GM19193 (cell line): ENCODE results near the gene TRIM56.
A peak's percentile ranks its signal among the peaks of the same experiment; 100 is the strongest.

Source experiments
- POLR2A ChIP-seq: IDR thresholded peaks from 4 replicates; pipeline ENCODE4 v1.6.1; 2011; ENCODE audit not compliant: insufficient read depth, insufficient read length; ENCODE audit errors: extremely low read depth

Gene TRIM56

GRCh38 chr7:101108330-101108857 lies 23.1 kb downstream of the TRIM56 start:
- TF ChIP-seq POLR2A: no peak

GRCh38 chr7:101108961-101109360 lies 23.7 kb downstream of the TRIM56 start:
- TF ChIP-seq POLR2A: no peak

- no peak for TF ChIP-seq POLR2A
These were observed 24.1 kb downstream of the TRIM56 start for GRCh38 chr7:101109368-101109767.

GRCh38 chr7:101111261-101111660 lies 26.0 kb downstream of the TRIM56 start:
- TF ChIP-seq POLR2A: no peak

GRCh38 chr7:101112233-101112632 lies 27.0 kb downstream of the TRIM56 start:
- no peak for TF ChIP-seq POLR2A

GRCh38 chr7:101113836-101114235 lies 28.6 kb downstream of the TRIM56 start:
- no peak for TF ChIP-seq POLR2A

GRCh38 chr7:101114492-101114891 lies 29.2 kb downstream of the TRIM56 start:
- TF ChIP-seq POLR2A: no peak

- TF ChIP-seq POLR2A: no peak
These were observed 29.9 kb downstream of the TRIM56 start for GRCh38 chr7:101115215-101115614.

GRCh38 chr7:101116898-101117297 lies 31.6 kb downstream of the TRIM56 start:
- TF ChIP-seq POLR2A: no peak

GRCh38 chr7:101118856-101119255 lies 33.6 kb downstream of the TRIM56 start:
- no peak for TF ChIP-seq POLR2A

- TF ChIP-seq POLR2A: no peak
These were observed 34.6 kb downstream of the TRIM56 start for GRCh38 chr7:101119876-101120275.

- no peak for TF ChIP-seq POLR2A
These were observed 35.0 kb downstream of the TRIM56 start for GRCh38 chr7:101120315-101120714.

- TF ChIP-seq POLR2A: peak; percentile 28
These were observed 37.0 kb downstream of the TRIM56 start for GRCh38 chr7:101121991-101122932.

GRCh38 chr7:101122933-101123702 lies 37.8 kb downstream of the TRIM56 start:
- no peak for TF ChIP-seq POLR2A

GRCh38 chr7:101123703-101124068 lies 38.4 kb downstream of the TRIM56 start:
- TF ChIP-seq POLR2A: no peak
